Measurements from ENCODE around the gene NRARP.

NRARP gene

GRCh38 chr9:137278721-137279711, 23.1 kb downstream of the NRARP start:
- DNase-seq (ENCODE audit: insufficient read length, low spot score) (no peak), FAIRE-seq (no peak)

- DNase-seq (ENCODE audit: insufficient read length, low spot score) (no peak), FAIRE-seq (no peak)
Measured at GRCh38 chr9:137278061-137278701, 23.9 kb downstream of the NRARP start.

GRCh38 chr9:137277329-137278041, 24.6 kb downstream of the NRARP start, which contains the start of gene TOR4A:
Gene TOR4A (plus strand): TSS chr9:137277726. CDS start chr9:137278690, 964 bp downstream.
- FAIRE-seq, result no peak
- DNase-seq (ENCODE audit: insufficient read length, low spot score), result peak; percentile 92

GRCh38 chr9:137276473-137277328, 25.4 kb downstream of the NRARP start:
- no peak for DNase-seq (ENCODE audit: insufficient read length, low spot score)

GRCh38 chr9:137275588-137276472, 26.2 kb downstream of the NRARP start:
- DNase-seq (ENCODE audit: insufficient read length, low spot score) (no peak), FAIRE-seq (no peak)

More at GRCh38 chr9:137276473-137277328, 25.4 kb downstream of the NRARP start:
- FAIRE-seq, result no peak

- no peak for DNase-seq (ENCODE audit: insufficient read length, low spot score)
- FAIRE-seq, result no peak
Measured at GRCh38 chr9:137275203-137275587, 26.9 kb downstream of the NRARP start.

GRCh38 chr9:137273611-137274320, 28.3 kb downstream of the NRARP start:
- DNase-seq (ENCODE audit: insufficient read length, low spot score) (no peak), FAIRE-seq (no peak)

GRCh38 chr9:137273095-137273490, 29.0 kb downstream of the NRARP start:
- DNase-seq (ENCODE audit: insufficient read length, low spot score) (no peak), FAIRE-seq (no peak)

- FAIRE-seq (no peak), DNase-seq (ENCODE audit: insufficient read length, low spot score) (no peak)
Measured at GRCh38 chr9:137272241-137273094, 29.6 kb downstream of the NRARP start.

GRCh38 chr9:137271696-137272076, 30.4 kb downstream of the NRARP start:
- DNase-seq (ENCODE audit: insufficient read length, low spot score), result no peak
- FAIRE-seq, result no peak

- FAIRE-seq, result no peak
- no peak for DNase-seq (ENCODE audit: insufficient read length, low spot score)
Measured at GRCh38 chr9:137270929-137271695, 31.0 kb downstream of the NRARP start.

- DNase-seq (ENCODE audit: insufficient read length, low spot score), result no peak
- no peak for FAIRE-seq
Measured at GRCh38 chr9:137269231-137269772, 32.8 kb downstream of the NRARP start.

GRCh38 chr9:137268538-137269201, 33.4 kb downstream of the NRARP start:
- FAIRE-seq (no peak), DNase-seq (ENCODE audit: insufficient read length, low spot score) (no peak)

- DNase-seq (ENCODE audit: insufficient read length, low spot score) (no peak), FAIRE-seq (no peak)
Measured at GRCh38 chr9:137267933-137268355, 34.1 kb downstream of the NRARP start.

- FAIRE-seq, result no peak
- DNase-seq (ENCODE audit: insufficient read length, low spot score), result no peak
Measured at GRCh38 chr9:137266585-137267453, 35.3 kb downstream of the NRARP start.

All from HTR-8/SVneo (cell line).